Activated CD8-positive, alpha-beta memory T cell treated with anti-CD3 and anti-CD28 coated beads for 36 hours (primary cell): ENCODE results near the gene CCDC34. TPM values are rescaled to one million over a fixed set of nuclear protein-coding genes. Genes with fewer than 3 reads are reported as not detected.

ENCODE experiments used
- CTCF ChIA-PET: fragments of 350-600 bp; sonication (Branson Sonifier 250); formaldehyde crosslinking; loops from one replicate; lab custom pipeline; 2021; ENCODE audit warnings: antibody characterized with exemption; lab: Charles Lee
- POLR2A ChIA-PET: fragments of 350-600 bp; sonication (Branson Sonifier 250); formaldehyde crosslinking; loops from one replicate; lab custom pipeline; 2021; ENCODE audit warnings: antibody characterized with exemption; lab: Charles Lee
- total RNA-seq, 2 experiments: library from RNA; stranded (reverse); gene quantifications; one replicate each; pipeline ENCODE4 v1.2.3, GENCODE V29; 2021

CCDC34 gene
- total RNA-seq, 2 experiments from 2014 or later: 22.0 to 25.0 TPM

DNA sequence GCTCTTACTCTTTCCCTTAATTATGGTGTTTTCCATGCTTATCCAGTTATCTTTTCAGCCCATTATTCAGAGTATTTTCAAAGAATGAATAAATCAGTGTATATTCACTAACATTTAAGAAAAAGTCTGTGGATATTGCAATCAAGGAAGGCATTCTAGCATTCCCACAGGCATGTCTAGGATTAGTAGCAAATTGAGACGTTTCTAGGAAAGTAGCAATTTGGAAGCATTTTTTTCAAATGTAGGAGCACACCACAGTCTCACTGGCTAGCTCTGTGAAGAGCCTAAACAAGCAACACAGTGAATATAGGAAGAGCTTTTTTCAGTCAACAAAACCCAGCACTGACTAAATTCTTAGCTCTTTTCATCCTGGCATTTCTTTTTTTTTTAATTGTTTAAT, 65.4 kb downstream of the CCDC34 start:
- CTCF ChIA-PET: no interaction called here

DNA sequence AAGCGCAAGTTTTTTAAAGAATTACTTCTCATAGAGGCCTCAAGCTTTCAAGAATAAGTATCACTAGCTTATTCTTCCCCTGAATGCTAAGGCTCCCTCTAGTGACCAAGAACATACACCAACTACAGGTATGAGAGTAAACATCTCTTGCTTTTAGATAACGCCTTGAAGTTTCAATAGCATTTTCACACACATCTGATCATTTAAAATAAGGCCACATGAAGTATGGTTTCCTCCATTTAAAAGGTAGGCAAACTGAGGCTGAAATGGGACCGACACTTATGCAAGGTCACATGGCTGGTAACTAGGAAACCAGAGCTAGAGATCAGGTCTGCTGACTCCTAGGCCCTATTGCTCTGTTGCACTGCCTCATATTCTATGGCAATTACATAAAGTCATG, 66.5 kb downstream of the CCDC34 start:
- POLR2A ChIA-PET: interaction anchor here (1.2 kb wide), 1 partner anchor 67 kb away, joined by 5 read pairs; the partner anchor contains the start of gene CCDC34
- CTCF ChIA-PET: interaction anchor here (0.8 to 1.3 kb wide), 4 partner anchors 9 to 25 kb away, joined by 3 to 6 read pairs (median 4); no protein-coding TSS in a partner anchor

More for the DNA sequence above, 65.4 kb downstream of the CCDC34 start:
- POLR2A ChIA-PET: no interaction called here

DNA sequence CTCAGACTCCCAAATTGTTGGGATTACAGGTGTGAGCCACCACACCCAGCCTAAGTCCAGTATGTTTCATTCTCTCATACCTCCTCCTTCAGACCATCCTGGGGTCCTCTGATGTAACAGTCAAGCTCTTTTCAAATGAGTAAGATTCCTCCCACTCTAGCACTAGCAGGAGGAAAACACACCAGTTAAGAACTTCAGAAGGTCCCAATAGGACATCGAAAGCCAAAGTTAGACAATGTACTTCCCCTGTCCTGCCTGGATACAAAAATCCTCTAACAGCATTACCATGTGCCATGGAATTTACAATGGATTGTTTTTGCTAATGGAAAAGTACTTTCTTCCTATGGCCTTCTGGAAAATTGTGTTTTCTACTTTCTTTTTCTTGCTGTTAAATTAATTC, 67.1 kb downstream of the CCDC34 start:
- CTCF ChIA-PET: interaction anchor here (0.8 to 1.3 kb wide), 4 partner anchors 10 to 25 kb away, joined by 3 to 6 read pairs (median 4); no protein-coding TSS in a partner anchor

GRCh38 chr11:27294654-27295053, 68.4 kb downstream of the CCDC34 start:
- ChIA-PET POLR2A (no interaction called here), CTCF (no interaction called here)

More for the DNA sequence above, 67.1 kb downstream of the CCDC34 start:
- POLR2A ChIA-PET: interaction anchor here (1.2 kb wide), 1 partner anchor 67 kb away, joined by 5 read pairs; the partner anchor contains the start of gene CCDC34

DNA sequence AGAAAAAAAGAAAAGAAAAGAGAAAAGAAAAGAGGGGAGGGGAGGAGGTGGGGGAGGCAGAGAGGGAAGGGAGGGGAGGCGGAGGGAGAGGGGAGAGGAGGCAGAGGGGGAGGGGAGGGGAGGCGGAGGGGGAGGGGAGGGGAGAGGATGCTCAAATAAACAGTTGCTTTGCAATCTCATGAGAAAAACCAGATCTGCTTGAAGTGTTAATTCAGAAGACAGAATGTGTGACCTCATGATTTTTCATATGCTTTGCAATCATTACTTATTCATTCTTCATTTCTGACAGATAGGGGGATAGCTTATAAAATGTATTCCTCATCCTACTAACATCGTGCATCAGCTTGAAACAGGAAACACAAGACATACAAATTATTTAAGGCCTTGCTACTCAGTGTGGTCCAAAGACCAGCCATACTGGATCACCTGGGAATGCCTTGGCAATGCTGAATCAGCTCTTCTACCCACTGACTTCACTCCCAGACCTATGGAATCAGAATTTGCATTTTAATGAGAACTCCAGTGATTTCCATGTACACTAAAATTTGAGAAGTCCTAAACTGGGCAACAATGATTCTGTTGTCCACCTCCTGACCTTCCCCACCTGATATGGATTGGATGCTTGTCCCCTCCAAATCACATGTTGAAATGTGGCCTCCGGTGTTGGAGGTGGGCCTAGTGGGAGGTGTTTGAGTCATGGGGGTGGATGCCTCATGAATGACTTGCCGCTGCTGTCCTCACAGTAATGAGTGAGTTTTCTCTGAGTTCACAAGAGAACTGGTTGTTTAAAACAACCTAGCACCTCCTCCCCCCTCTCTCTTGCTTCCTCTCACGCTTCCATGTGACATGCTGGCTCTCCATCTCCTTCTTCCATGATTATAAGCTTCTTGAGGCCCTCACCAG, 69.2 kb downstream of the CCDC34 start:
- CTCF ChIA-PET: no interaction called here

DNA sequence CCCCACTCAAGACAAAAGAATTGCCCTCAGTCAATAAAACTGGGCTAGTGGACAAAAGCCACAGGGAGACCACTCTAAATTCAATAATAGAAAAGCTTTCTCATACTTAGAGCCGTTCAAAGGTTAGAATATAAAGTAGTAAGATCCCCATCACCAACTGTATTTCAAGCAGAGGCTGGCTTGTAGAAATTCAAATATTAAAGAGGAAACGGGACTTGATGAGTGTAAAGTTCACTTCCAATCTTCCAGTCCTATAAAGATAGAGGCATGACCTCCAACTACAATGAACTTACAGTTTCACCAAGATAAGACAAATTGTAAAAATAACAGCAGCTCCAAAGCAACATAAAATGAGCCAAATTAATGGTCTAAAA, 70.4 kb downstream of the CCDC34 start:
- ChIA-PET POLR2A (interaction anchor here (0.6 kb wide), 1 partner anchor 193 kb away, joined by 4 read pairs; no protein-coding TSS in a partner anchor), CTCF (interaction anchor here (0.9 kb wide), 1 partner anchor 9 kb away, joined by 3 read pairs; no protein-coding TSS in a partner anchor)

More for the DNA sequence above, 69.2 kb downstream of the CCDC34 start:
- POLR2A ChIA-PET: interaction anchor here (0.6 kb wide), 1 partner anchor 192 kb away, joined by 4 read pairs; no protein-coding TSS in a partner anchor

DNA sequence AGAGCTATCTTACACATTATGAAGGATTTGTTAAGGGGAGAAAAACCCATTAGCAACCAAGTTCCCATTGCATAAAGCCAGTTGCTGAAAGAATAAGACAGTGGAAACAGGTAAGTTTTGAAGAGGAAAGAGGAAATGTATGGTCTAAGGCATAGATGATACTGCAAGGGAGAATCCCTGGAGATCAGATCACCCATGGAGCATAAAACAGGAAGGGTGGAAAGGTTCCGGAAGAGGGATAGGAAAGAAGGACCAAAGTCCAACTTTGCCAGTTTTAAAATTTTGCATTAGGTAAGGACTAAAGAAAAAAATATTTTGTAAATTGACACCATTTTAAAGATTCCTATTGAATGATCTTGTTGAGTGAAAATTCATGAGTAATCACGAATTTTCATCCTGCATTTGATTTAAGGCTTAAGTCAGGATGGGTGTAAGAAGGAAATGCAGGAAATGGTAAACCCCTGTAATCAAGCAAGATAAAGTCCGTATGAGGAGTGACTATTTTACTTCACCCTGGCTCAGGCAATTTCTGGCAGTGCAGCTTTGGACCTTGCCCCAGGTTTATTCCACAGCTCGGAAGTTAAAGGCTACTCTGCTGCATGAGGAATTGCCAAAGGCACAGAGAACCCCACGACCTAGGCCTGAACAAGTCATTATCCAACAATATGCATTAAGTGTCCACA, 70.9 kb downstream of the CCDC34 start:
- POLR2A ChIA-PET: no interaction called here
- CTCF ChIA-PET: interaction anchor here (0.9 kb wide), 1 partner anchor 8 kb away, joined by 3 read pairs; no protein-coding TSS in a partner anchor

DNA sequence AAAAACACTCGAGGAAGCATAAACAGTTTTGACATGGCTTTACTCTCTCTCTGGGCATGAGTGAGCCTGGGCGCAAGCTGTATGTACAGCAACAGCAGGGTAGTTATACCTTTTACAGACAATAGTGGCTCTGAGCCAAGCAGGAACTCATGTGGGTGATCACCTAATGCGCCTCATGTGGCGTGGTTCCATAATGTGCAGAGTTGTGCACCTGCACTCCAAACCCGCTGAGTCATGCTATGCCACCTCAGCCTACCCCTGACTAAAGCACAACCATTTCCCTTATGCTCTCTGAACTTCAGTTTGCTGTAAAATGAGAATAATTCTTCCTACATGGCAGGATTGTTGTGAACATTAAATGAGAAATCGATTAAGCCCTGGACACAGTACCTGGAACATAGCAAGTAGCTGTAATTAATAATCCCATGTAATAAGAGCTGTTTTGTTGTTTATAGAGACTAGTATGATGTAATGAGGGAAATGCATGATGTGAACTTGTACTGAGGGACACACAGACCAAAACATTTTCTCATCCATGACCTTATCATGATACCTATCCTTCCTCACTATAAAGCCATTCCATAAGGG, 71.6 kb downstream of the CCDC34 start:
- ChIA-PET POLR2A (no interaction called here), CTCF (no interaction called here)

DNA sequence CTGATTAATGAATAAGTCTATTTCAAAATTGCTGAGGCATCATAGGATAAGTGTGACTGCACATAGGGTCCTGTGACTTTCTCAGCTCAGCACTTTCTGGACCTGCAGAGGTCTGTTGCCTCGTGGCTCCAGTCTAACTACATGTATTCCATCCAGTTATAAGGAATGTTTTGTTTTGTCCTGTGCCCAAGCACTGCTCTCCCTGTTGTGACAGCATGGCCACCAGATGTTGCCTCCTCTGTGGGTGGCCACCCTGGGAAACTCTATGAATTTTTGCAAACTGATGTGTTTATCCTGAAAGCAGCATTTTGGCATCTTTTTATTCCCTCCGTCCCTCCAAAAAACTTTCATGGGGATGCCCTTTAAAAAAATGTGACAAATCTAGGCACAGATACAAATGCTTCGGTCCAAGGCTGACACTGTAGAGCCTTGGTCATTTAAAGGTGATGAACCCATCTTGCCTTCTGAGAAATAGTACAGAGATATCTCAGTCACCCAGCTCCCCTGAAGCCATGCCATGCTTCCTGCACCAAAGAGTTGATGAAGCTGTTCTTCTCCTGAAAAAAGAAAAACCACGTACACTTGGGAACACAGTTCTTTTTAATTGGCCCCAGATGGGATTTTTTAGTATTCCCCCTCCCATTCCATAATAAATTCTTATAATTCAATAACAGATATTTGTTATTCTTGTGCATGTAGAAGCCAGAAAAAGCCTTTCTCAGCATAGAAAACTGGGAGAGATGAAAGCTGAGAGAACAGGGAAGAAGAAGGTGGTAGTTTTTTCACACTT, 72.6 kb downstream of the CCDC34 start:
- CTCF ChIA-PET: no interaction called here
- POLR2A ChIA-PET: no interaction called here

Other genes starting within 250 kb of the CCDC34 start
- gene LGR4, start 109.6 kb upstream of the CCDC34 start, total RNA-seq: under 1 TPM in 1 of 2 experiments, not detected in 1; 0.04 TPM
- gene LIN7C, start 143.6 kb upstream of the CCDC34 start, total RNA-seq: 10 to 100 TPM; 29.0 to 29.1 TPM